CD1c-positive myeloid dendritic cell (primary cell): ENCODE data around the gene GNPTAB.

Source experiments
- DNase-seq: peaks from one replicate; pipeline ENCODE4 v3.0.0-alpha.2; 2016; ENCODE audit errors: extremely low spot score

Gene GNPTAB

GRCh38 chr12:101772012-101772775 lies 58.6 kb downstream of the GNPTAB start:
- DNase-seq = peak; percentile 51

GRCh38 chr12:101769865-101770264 lies 60.9 kb downstream of the GNPTAB start:
- no peak for DNase-seq

GRCh38 chr12:101768781-101769180 lies 62.0 kb downstream of the GNPTAB start:
- no peak for DNase-seq

- no peak for DNase-seq
These were observed 63.2 kb downstream of the GNPTAB start for GRCh38 chr12:101767537-101767936.

- no peak for DNase-seq
These were observed 66.5 kb downstream of the GNPTAB start for GRCh38 chr12:101764051-101764792.

GRCh38 chr12:101763246-101763931 lies 67.4 kb downstream of the GNPTAB start:
- DNase-seq = peak; percentile 83

GRCh38 chr12:101761781-101762180 lies 69.0 kb downstream of the GNPTAB start:
- no peak for DNase-seq

- peak; percentile 44 for DNase-seq
These were observed 69.4 kb downstream of the GNPTAB start for GRCh38 chr12:101761350-101761749.

- DNase-seq = peak; percentile 46
These were observed 71.2 kb downstream of the GNPTAB start for GRCh38 chr12:101759396-101760047.

GRCh38 chr12:101750152-101750551 lies 80.6 kb downstream of the GNPTAB start:
- DNase-seq = peak; percentile 37

- DNase-seq = no peak
These were observed 81.1 kb downstream of the GNPTAB start for GRCh38 chr12:101749657-101750056.

GRCh38 chr12:101748907-101749306 lies 81.9 kb downstream of the GNPTAB start:
- no peak for DNase-seq

- peak; percentile 18 for DNase-seq
These were observed 83.1 kb downstream of the GNPTAB start for GRCh38 chr12:101747697-101748096.

- DNase-seq = no peak
These were observed 84.1 kb downstream of the GNPTAB start for GRCh38 chr12:101746661-101747060.

GRCh38 chr12:101746196-101746595 lies 84.6 kb downstream of the GNPTAB start:
- DNase-seq = no peak

- no peak for DNase-seq
These were observed 85.3 kb downstream of the GNPTAB start for GRCh38 chr12:101745481-101745880.

GRCh38 chr12:101743724-101744472 lies 86.9 kb downstream of the GNPTAB start:
- DNase-seq = no peak

- DNase-seq = no peak
These were observed 87.5 kb downstream of the GNPTAB start for GRCh38 chr12:101743242-101743641.

- DNase-seq = no peak
These were observed 89.8 kb downstream of the GNPTAB start for GRCh38 chr12:101740980-101741379.

- DNase-seq = no peak
These were observed 90.2 kb downstream of the GNPTAB start for GRCh38 chr12:101740566-101740965.

- DNase-seq = no peak
These were observed 91.7 kb downstream of the GNPTAB start, which contains the start of gene SYCP3 for GRCh38 chr12:101738920-101739665. SYCP3 (minus strand) TSS chr12:101739462; CDS start chr12:101737935, 1,527 bp downstream.
